Left kidney (tissue), 2 donors: ENCODE data around the gene HECTD4. TPM values are rescaled to one million over a fixed set of nuclear protein-coding genes. Genes with fewer than 3 reads are reported as not detected.
"Not testable (repeated sequence)": the region's sequence is repeated elsewhere in the genome, so short reads cannot be mapped to it uniquely, and the experiment has no call there.

Source experiments
- DNase-seq: peaks from one replicate; pipeline ENCODE4 v3.0.0-alpha.2; 2013
- polyA plus RNA-seq: library from polyadenylated mRNA; unstranded; fragments of 120-200 nt; gene quantifications from one replicate; pipeline ENCODE4 v1.2.1, GENCODE V29; 2013; ENCODE audit not compliant: insufficient read length

Gene HECTD4
- polyA plus RNA-seq, 1 donor = 70.7 TPM

- DNase-seq = no peak
Observed at GRCh38 chr12:112121780-112122565, 260.3 kb downstream of the HECTD4 start.

- DNase-seq = no peak
Observed at GRCh38 chr12:112117685-112118084, 264.5 kb downstream of the HECTD4 start.

- DNase-seq = no peak
Observed at GRCh38 chr12:112116232-112117060, 265.8 kb downstream of the HECTD4 start.

- no peak for DNase-seq
Observed at GRCh38 chr12:112115259-112116045, 266.8 kb downstream of the HECTD4 start.

- no peak for DNase-seq
Observed at GRCh38 chr12:112112409-112113133, 269.7 kb downstream of the HECTD4 start.

- no peak for DNase-seq
Observed at GRCh38 chr12:112111931-112112330, 270.3 kb downstream of the HECTD4 start.

GRCh38 chr12:112110787-112111662, 271.2 kb downstream of the HECTD4 start:
- not testable (repeated sequence) for DNase-seq

Other genes with a start within 250 kb of the HECTD4 start
- 2,146 TPM for gene RPL6, start 27.2 kb upstream of the HECTD4 start, polyA plus RNA-seq
- 87.3 TPM for gene PTPN11, start 36.5 kb upstream of the HECTD4 start, polyA plus RNA-seq